IMR-90 (cell line): ENCODE results near the gene EML1. TPM values are rescaled to one million over a fixed set of nuclear protein-coding genes. Genes with fewer than 3 reads are reported as not detected.

Experiments
- ATAC-seq: fragments of 200-7000 bp; cut with Tn5 transposase; 2 replicates; pipeline ENCODE4 v1.9.1; 2020; ENCODE audit warnings: low read depth, mild to moderate bottlenecking, moderate library complexity
- BruUV-seq: library from RNA; stranded (reverse); fragments of 400-500 nt; replicated peaks from 2 replicates; lab custom pipeline; 2021; lab: Mats Ljungman, UMichigan
- CTCF ChIA-PET: fragments of 300-600 bp; formaldehyde crosslinking; extraction: SDS; loops from one replicate; lab custom pipeline; 2021; ENCODE audit warnings: antibody characterized with exemption; lab: Yijun Ruan, JAX
- POLR2A ChIA-PET: fragments of 300-600 bp; sonication (Branson Sonifier 250); formaldehyde crosslinking; loops from one replicate; lab custom pipeline; 2022; ENCODE audit warnings: antibody characterized with exemption; ENCODE audit not compliant: unreplicated experiment; lab: Charles Lee
- DNase-seq: peaks from one replicate; pipeline ENCODE4 v3.0.0; 2013
- H2AFZ ChIP-seq: replicated peaks from 2 replicates; pipeline ENCODE3; 2013; ENCODE audit warnings: low read length, mild to moderate bottlenecking; ENCODE audit not compliant: poor library complexity
- H2AK5ac ChIP-seq: 2 replicates; pipeline ENCODE4 v1.6.1; 2013; ENCODE audit warnings: low read depth, low read length, inconsistent platforms
- H2AK9ac ChIP-seq: replicated peaks from 2 replicates; pipeline ENCODE3; 2013; ENCODE audit warnings: mild to moderate bottlenecking, low read depth, low read length, moderate library complexity; ENCODE audit not compliant: poor library complexity
- H2BK120ac ChIP-seq: 2 replicates; pipeline ENCODE4 v1.6.1; 2013; ENCODE audit warnings: low read depth, low read length, inconsistent platforms
- H2BK15ac ChIP-seq: 3 replicates; pipeline ENCODE4 v1.6.1; 2013; ENCODE audit warnings: low read depth, low read length, inconsistent platforms
- H2BK20ac ChIP-seq: 2 replicates; pipeline ENCODE4 v1.6.1; 2013; ENCODE audit warnings: low read depth, mild to moderate bottlenecking, inconsistent platforms, low read length, moderate library complexity
- H2BK5ac ChIP-seq: 2 replicates; pipeline ENCODE4 v1.6.1; 2013; ENCODE audit warnings: mild to moderate bottlenecking, low read depth, low read length, inconsistent platforms; ENCODE audit not compliant: poor library complexity, severe bottlenecking
- H3K14ac ChIP-seq: replicated peaks from 2 replicates; pipeline ENCODE4 v1.6.1; 2013; ENCODE audit warnings: low read depth, low read length, inconsistent platforms
- H3K18ac ChIP-seq: 2 replicates; pipeline ENCODE4 v1.6.1; 2013; ENCODE audit warnings: low read depth, low read length, control low read depth
- H3K23ac ChIP-seq: 2 replicates; pipeline ENCODE4 v1.6.1; 2013; ENCODE audit warnings: low read depth, low read length, inconsistent platforms
- H3K27ac ChIP-seq: 2 replicates; pipeline ENCODE4 v1.5.1; 2013; ENCODE audit warnings: mild to moderate bottlenecking, control low read depth, low read length; ENCODE audit not compliant: insufficient read depth
- H3K27me3 ChIP-seq: 2 replicates; pipeline ENCODE4 v1.6.1; 2013; ENCODE audit warnings: low read length; ENCODE audit not compliant: control insufficient read depth, insufficient read depth
- H3K36me3 ChIP-seq: 2 replicates; pipeline ENCODE4 v1.6.1; 2013; ENCODE audit warnings: low read length, mixed read lengths; ENCODE audit not compliant: control insufficient read depth, insufficient read depth
- H3K4ac ChIP-seq: 2 replicates; pipeline ENCODE4 v1.6.1; 2013; ENCODE audit warnings: low read depth, low read length, inconsistent platforms
- H3K4me1 ChIP-seq: 2 replicates; pipeline ENCODE4 v1.6.1; 2013; ENCODE audit warnings: low read length, mixed read lengths; ENCODE audit not compliant: control insufficient read depth, insufficient read depth
- H3K4me2 ChIP-seq: 2 replicates; pipeline ENCODE4 v1.6.1; 2013; ENCODE audit warnings: low read depth, mild to moderate bottlenecking, control low read depth, low read length, moderate library complexity
- H3K4me3 ChIP-seq: 2 replicates; pipeline ENCODE4 v1.5.1; 2013; ENCODE audit warnings: low read depth, mild to moderate bottlenecking, control low read depth, low read length, moderate library complexity; ENCODE audit not compliant: insufficient read depth
- H3K56ac ChIP-seq: 2 replicates; pipeline ENCODE4 v1.6.1; 2013; ENCODE audit warnings: low read length, inconsistent platforms; ENCODE audit not compliant: insufficient read depth; ENCODE audit errors: extremely low read depth
- H3K79me1 ChIP-seq, 2 experiments: 2 replicates each; pipeline ENCODE4 v1.6.1; 2013; ENCODE audit warnings: low read length in 2 of 2, inconsistent platforms in 1 of 2, low read depth in 1 of 2
- H3K9ac ChIP-seq: 2 replicates; pipeline ENCODE4 v1.6.1; 2013; ENCODE audit warnings: low read depth, low read length, control low read depth
- H3K9me1 ChIP-seq: 2 replicates; pipeline ENCODE4 v1.6.1; 2013; ENCODE audit warnings: low read length, inconsistent platforms; ENCODE audit not compliant: insufficient read depth
- H3K9me3 ChIP-seq: 2 replicates; pipeline ENCODE4 v1.6.1; 2013; ENCODE audit warnings: low read length; ENCODE audit not compliant: control insufficient read depth, insufficient read depth
- H4K20me1 ChIP-seq: 2 replicates; pipeline ENCODE4 v1.6.1; 2013; ENCODE audit warnings: low read length, inconsistent platforms; ENCODE audit not compliant: insufficient read depth
- H4K5ac ChIP-seq: 2 replicates; pipeline ENCODE4 v1.6.1; 2013; ENCODE audit warnings: mild to moderate bottlenecking, low read depth, low read length, control low read depth
- H4K8ac ChIP-seq, 2 experiments: 2 replicates each; pipeline ENCODE4 v1.6.1; 2013; ENCODE audit warnings: low read depth in 2 of 2, low read length in 2 of 2, control low read depth in 1 of 2, inconsistent platforms in 1 of 2
- H4K91ac ChIP-seq: 2 replicates; pipeline ENCODE4 v1.6.1; 2013; ENCODE audit warnings: low read depth, low read length, inconsistent platforms; ENCODE audit not compliant: insufficient read depth
- CHD1 ChIP-seq: IDR thresholded peaks from 2 replicates; pipeline ENCODE4 v1.6.1; 2012; ENCODE audit warnings: low read depth, low read length, improper control_type of control experiment
- POLR2A ChIP-seq: IDR thresholded peaks from 2 replicates; pipeline ENCODE4 v1.6.1; 2012; ENCODE audit warnings: mild to moderate bottlenecking, low read depth, low read length
- RCOR1 ChIP-seq: IDR thresholded peaks from 2 replicates; pipeline ENCODE4 v1.6.1; 2012; ENCODE audit warnings: mild to moderate bottlenecking, low read length, improper control_type of control experiment; ENCODE audit not compliant: insufficient replicate concordance
- RFX5 ChIP-seq: IDR thresholded peaks from 2 replicates; pipeline ENCODE4 v1.8.0; 2012; ENCODE audit warnings: low read depth, mild to moderate bottlenecking, low read length, moderate library complexity
- SMC3 ChIP-seq: fragments of 150-350 bp; IDR thresholded peaks from 2 replicates; pipeline ENCODE4 v1.6.1; 2016; ENCODE audit warnings: low read depth, mild to moderate bottlenecking, antibody characterized with exemption, low read length, moderate library complexity
- WGBS, 2 experiments: methylation state at CpG; one replicate each; pipeline versions ENCODE4 v1.1.5 to v1.1.7; 2013; ENCODE audit warnings: missing lambda C conversion rate in 2 of 2; ENCODE audit not compliant: insufficient read length in 1 of 2; ENCODE audit errors: extremely low coverage in 2 of 2; 5-methylcytosine and 5-hydroxymethylcytosine counted together
- dilution Hi-C: fragments of 300-500 bp; cut with HindIII; formaldehyde crosslinking; loops from one replicate; pipeline ENCODE4 v1.14.3; 2018; ENCODE audit warnings: low sequenced_read_pairs; ENCODE audit not compliant: unreplicated experiment
- in situ Hi-C: fragments of 300-500 bp; cut with MboI; formaldehyde crosslinking; loops from 3 replicates; pipeline ENCODE4 v1.14.3; 2019; ENCODE audit warnings: low sequenced_read_pairs, inconsistent platforms, mixed read lengths
- intact Hi-C: fragments of 100-400 bp; cut with micrococcal nuclease; formaldehyde crosslinking; loops from 2 replicates; pipeline ENCODE4 v1.10.0; 2022
- polyA plus RNA-seq, 3 experiments: library from polyadenylated mRNA; depleted of rRNA; stranded (reverse); fragments of >200 nt; gene quantifications; 2 replicates each; pipeline ENCODE4 v1.2.3, GENCODE V29; 2012; ENCODE audit warnings: low replicate concordance in 1 of 3
- total RNA-seq: library from RNA; depleted of rRNA; stranded (reverse); fragments of >200 nt; gene quantifications from 2 replicates; pipeline ENCODE4 v1.2.3, GENCODE V29; 2012
- TF ChIP-seq, protein P1 (sequence below): fragments of 150-350 bp; IDR thresholded peaks from 2 replicates; pipeline ENCODE4 v1.6.1; 2016; ENCODE audit warnings: low read depth, mild to moderate bottlenecking, low read length, moderate library complexity, borderline replicate concordance
- TF ChIP-seq, protein P2 (sequence below): conservative IDR thresholded peaks from 2 replicates; pipeline ENCODE4 v1.5.1; 2012; ENCODE audit warnings: mild to moderate bottlenecking, low read depth, low read length, improper control_type of control experiment

EML1 gene
- total and polyA plus RNA-seq, 2 of the 4 experiments (the other 2 are of a cell fraction) = 14.0 to 42.3 TPM

DNA sequence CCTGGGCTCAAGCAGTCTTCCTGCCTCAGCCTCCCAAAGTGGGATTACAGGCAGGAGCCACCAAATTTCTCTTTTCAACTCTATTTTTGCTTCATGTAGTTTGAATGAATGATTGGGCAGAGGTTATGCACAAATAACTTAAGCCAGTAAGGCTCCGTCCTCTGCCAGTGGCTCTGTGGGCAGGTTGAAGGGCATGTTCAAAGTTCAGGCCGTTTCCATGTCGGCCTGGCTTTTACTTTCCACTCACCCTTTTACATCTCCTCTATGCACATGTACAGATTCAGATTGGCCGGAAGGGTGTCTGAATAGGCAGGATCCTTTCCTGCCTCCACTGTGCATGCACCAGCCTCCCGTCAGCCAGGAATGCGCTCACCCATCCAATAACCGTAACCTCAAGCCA is 132.3 kb downstream of the EML1 start:
- Histone ChIP-seq H3K4ac (no peak overlapping the region), H2BK15ac (no peak overlapping the region), H4K5ac (no peak overlapping the region), H4K20me1 (no peaks in the 10 kb centered on the region), H3K14ac (no peak overlapping the region), H3K36me3 (peaks cover 15% of the 10 kb centered on the region), H3K4me1 (no peaks in the 10 kb centered on the region), H3K23ac (no peak overlapping the region), H2BK20ac (no peak overlapping the region), H4K91ac (no peak overlapping the region), H3K9ac (no peak overlapping the region), H3K4me3 (no peak overlapping the region), H3K4me2 (no peak overlapping the region), H4K8ac (no peak overlapping the region), H3K9me3 (no peaks in the 10 kb centered on the region), H3K18ac (no peak overlapping the region), H2AK5ac (no peak overlapping the region), H3K27me3 (no peaks in the 10 kb centered on the region), H3K27ac (no peak overlapping the region), H2BK5ac (no peak overlapping the region), H2AFZ (no peak overlapping the region), H2BK120ac (no peak overlapping the region), H3K9me1 (no peaks in the 10 kb centered on the region; the same call in 1 of the 2 replicates), H3K79me1 (no peaks in the 10 kb centered on the region), H3K56ac (no peak overlapping the region), H2AK9ac (no peak overlapping the region)
- 88% methylated on average over 5 of the region's 7 CpGs; no CpG with 5 or more reads in 1 of the 2 experiments for WGBS, 2 experiments
- no peak for DNase-seq
- TF ChIP-seq, protein P1, sequence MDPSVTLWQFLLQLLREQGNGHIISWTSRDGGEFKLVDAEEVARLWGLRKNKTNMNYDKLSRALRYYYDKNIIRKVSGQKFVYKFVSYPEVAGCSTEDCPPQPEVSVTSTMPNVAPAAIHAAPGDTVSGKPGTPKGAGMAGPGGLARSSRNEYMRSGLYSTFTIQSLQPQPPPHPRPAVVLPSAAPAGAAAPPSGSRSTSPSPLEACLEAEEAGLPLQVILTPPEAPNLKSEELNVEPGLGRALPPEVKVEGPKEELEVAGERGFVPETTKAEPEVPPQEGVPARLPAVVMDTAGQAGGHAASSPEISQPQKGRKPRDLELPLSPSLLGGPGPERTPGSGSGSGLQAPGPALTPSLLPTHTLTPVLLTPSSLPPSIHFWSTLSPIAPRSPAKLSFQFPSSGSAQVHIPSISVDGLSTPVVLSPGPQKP = no peak
- no peak for TF ChIP-seq CHD1
- no peak for TF ChIP-seq POLR2A
- no peak for TF ChIP-seq RCOR1
- TF ChIP-seq, protein P2, sequence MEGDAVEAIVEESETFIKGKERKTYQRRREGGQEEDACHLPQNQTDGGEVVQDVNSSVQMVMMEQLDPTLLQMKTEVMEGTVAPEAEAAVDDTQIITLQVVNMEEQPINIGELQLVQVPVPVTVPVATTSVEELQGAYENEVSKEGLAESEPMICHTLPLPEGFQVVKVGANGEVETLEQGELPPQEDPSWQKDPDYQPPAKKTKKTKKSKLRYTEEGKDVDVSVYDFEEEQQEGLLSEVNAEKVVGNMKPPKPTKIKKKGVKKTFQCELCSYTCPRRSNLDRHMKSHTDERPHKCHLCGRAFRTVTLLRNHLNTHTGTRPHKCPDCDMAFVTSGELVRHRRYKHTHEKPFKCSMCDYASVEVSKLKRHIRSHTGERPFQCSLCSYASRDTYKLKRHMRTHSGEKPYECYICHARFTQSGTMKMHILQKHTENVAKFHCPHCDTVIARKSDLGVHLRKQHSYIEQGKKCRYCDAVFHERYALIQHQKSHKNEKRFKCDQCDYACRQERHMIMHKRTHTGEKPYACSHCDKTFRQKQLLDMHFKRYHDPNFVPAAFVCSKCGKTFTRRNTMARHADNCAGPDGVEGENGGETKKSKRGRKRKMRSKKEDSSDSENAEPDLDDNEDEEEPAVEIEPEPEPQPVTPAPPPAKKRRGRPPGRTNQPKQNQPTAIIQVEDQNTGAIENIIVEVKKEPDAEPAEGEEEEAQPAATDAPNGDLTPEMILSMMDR = no peak
- no peak for TF ChIP-seq SMC3
- no peak for TF ChIP-seq RFX5
- ChIA-PET POLR2A (no interaction called here), CTCF (no interaction called here)
- dilution Hi-C loops = no loop called here
- ATAC-seq = no peak
- BruUV-seq = no TSS peak
- in situ Hi-C loops = no loop called here
- intact Hi-C loops = no loop called here
